Activated T-cell treated with anti-CD3 and anti-CD28 coated beads for 24 hours (primary cell): ENCODE measurements around the gene FILIP1L.

Experiments used
- DNase-seq: peaks from one replicate; pipeline ENCODE4 v3.0.0-alpha.2; 2020; ENCODE audit warnings: low read depth

Gene FILIP1L

GRCh38 chr3:99885851-99886250, 228.4 kb downstream of the FILIP1L start:
- no peak for DNase-seq

GRCh38 chr3:99885085-99885484, 229.2 kb downstream of the FILIP1L start:
- DNase-seq, result no peak

- no peak for DNase-seq
Observed at GRCh38 chr3:99884484-99884883, 229.8 kb downstream of the FILIP1L start.

DNA sequence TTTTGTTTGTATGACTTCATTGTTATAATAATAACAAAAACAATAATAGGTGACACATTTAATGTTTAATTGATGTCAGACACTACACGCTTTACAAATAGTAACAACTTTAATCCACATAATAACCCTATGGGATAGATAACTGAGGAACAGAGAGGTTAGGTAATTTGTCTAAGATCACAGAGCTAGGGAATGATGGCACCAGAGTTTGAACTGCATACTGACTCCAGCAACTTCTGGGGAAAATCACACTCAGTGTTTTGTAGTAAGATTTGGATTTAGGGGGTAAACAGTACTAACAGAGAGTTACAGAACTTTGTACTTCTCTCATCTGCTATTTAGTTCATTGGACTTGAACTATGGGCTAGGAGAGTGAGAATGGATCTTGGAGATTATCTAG, 230.6 kb downstream of the FILIP1L start:
- no peak for DNase-seq

- DNase-seq, result no peak
Observed at GRCh38 chr3:99883138-99883461, 231.2 kb downstream of the FILIP1L start.

DNA sequence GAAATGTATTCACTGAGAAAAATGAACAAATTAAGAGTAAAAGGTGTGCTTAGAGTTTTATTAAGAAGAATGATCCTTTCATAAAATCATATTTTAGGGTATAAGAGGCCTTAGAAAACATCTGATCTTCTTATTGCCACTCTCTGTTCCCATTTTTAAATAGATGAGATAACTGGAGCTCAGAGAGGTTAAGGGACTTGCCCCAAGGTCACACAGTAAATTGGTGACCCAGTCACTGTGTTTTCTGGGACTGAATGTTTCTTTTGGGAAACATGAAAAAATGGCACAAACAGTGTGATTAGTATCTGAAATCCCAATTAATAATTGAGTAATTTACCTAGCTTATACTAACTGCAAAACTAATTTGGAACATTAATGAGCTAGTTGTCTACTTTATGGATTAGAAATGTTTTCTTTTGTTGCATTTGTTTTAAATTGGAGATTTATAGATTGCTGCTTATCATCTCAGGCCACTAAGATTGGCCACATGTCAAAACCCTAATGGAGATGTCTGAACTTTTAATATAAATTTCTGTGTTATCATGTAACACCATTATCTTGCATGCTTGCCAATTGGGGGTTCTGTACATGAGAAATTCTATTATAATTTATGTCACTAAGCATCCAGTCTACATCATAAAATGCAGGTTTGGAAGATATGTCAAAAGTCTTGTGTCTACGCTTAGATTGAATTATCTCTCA, 231.7 kb downstream of the FILIP1L start:
- DNase-seq, result no peak

- no peak for DNase-seq
Observed at GRCh38 chr3:99881121-99881524, 233.2 kb downstream of the FILIP1L start.

DNA sequence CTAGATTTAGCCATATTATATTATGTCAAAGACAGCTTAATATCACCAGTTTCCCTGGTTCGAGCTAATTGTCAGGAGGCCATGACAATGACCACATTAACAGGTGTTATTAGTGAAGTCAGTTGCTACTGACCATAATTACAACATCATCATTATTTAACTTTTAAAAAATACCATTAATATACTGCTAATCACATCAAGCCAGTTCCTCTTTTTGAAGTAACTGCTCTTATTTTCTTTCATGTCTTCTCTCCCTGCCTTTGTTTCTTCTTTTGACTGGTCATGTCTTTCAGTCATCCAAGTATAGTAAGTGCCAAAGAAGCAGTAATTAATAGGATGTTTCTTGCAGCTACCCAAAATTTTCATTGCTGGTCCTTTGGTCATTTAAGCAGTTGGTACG, 235.0 kb downstream of the FILIP1L start:
- no peak for DNase-seq

GRCh38 chr3:99878005-99878404, 236.3 kb downstream of the FILIP1L start:
- DNase-seq, result no peak

DNA sequence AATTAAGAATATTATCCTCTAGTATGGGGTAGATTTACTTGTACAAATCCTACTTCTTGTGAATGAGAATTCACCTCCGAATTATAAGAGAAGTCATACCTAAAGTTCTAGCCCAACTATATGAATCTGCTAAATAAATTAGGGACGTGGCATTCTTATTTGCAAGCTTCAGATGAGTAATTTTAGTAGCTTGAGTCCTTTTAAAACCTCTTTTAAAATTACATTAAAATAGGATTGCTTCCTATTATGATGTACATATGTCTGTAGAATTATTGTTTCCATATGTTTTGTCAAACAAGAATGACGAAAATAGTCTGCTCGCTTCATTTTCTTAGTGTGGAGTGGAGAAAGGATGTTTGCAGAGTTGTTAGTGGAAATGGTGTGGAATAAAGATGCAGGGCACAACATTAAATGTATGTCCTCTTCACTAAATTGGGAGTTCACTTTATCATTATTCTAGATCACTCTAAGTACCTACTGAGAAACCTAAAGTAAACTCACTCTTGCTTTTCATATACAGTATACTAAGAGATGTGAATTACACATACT, 237.2 kb downstream of the FILIP1L start:
- no peak for DNase-seq

DNA sequence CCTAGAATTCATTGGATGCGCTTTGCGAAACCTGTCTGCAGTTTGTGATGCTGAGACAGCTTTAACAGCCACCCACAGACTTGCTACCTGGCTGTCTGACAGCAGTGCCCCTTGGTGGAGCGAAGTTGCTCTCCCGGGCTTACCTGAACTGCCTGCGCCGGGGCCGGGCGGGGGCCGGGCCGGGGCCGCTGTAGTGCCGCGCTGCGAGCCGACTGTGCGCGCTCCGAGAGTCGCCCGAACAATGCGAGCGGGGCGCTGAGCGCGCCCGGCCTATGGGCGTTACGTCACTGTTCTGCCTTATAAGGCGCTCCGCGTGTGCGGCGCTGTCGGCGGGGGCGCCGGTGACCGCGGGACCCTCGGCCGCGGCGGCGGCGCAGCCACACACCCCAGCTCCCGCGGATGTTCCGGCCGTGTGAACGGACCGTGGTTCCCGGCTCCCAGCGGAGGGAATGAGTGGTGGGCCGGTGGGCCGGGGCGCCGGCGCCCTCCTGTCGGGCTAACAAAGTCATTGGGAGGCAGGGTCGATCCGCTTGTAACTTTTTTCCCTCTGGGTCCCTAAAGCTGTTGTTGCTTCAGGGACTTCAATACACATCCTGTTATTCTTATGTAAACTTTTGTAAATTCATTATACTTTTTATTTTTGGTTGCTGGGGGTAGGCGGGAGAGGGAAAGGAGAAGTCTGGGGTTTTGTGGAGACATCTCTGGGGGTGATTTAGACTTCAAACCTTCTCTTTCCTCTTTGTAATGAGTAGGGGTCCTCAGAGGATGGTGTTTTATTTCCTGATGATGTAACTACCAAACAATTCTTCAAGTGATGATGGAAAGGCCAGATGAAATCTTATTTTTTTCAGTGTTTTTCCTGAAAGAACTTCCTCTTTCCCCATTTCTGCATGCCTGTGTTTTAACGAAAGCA, 238.1 kb downstream of the FILIP1L start:
- DNase-seq, result peak; percentile 43

- no peak for DNase-seq
Observed at GRCh38 chr3:99875581-99875928, 238.7 kb downstream of the FILIP1L start.

DNA sequence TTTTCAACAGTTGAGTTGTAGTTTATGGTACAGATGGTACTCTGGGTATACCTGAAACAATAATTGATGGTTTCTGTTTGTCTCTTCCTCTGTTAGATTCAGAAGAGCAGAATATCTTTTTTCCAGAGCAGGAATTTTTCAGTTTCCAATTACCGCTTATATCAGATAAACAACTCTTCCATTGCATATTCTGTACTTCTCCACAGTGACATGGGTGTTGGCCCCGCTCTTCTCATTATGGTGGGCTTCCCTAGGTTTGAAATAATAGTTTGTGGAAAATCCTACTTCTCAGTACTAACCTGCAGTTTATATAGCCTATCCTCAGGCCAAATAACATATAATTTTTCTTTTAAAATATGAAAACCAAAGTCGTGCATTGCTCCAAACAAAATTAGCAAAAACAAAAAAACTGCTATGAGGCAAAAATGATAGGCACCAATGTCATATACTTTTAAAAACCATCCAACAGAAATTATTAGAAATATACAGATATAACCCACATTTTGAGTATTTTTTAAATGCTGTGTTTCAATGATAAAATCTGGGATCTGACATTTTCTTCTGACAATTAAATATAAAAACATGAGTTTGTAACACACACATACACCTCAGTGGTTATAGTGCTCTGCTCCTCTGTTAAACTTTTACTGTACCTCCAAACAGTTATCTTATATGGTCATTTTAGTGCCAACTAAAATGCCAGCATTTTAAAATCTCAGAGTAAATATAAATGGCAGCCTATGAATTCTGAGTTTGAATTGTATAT, 239.9 kb downstream of the FILIP1L start:
- no peak for DNase-seq

- no peak for DNase-seq
Observed at GRCh38 chr3:99873269-99874102, 240.8 kb downstream of the FILIP1L start.

GRCh38 chr3:99872923-99873254, 241.4 kb downstream of the FILIP1L start:
- no peak for DNase-seq

DNA sequence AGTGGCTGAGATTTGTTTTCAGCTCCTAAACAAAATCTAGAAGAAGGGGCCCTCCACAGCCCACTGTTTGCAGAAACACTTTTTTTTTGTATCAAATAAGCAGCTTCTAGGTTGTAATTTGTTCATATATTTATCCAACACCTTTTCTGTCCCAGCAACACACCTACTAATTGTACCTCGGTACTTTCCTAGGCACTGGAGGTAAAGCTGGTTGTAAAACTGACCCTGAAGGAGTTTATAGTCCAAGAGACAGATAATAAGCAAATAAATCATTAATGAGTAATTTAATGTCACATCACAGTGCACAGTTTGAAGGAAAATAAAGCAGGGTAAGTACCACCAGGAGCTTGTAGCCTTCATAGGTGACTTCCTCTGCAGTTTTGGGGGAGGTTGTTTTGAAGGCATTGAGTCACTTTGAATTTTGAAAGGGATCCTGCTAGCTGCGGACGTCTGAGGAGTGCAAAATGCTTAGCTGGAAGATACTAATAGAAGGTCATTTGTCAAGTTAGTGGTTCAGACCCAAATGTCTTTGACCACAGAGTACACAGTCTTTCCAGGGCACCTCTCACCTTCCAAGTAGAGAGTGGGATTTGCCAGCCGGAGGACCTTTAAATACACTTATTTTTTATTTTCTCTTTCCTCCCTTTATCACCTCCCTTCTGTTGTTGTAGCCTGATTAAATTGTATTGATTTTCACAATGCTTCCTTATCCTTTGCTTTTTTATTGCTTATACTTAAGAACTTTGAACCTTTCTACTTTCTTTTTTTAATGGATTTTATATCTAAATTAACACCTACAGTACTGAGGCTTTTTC, 242.9 kb downstream of the FILIP1L start:
- no peak for DNase-seq

DNA sequence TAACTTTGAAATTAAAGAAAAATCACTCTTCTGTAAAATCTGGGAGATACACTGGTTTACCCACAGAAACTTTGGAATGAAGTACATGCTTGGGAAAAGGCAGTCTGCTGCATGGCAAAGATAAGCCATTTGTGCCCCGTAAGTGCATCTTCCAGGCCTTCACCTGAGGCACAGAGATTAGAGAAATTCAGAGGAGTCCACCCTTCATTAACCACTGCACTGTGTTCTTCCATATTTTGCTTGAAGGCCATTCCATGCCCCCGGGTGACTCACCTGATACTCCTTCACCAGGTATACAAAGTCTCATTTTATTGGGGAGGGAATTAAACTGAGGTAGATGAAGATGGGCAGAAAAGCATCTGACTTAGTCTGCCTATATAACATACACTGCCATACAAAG, 243.6 kb downstream of the FILIP1L start:
- no peak for DNase-seq

- DNase-seq, result no peak
Observed at GRCh38 chr3:99869621-99870020, 244.7 kb downstream of the FILIP1L start.

DNA sequence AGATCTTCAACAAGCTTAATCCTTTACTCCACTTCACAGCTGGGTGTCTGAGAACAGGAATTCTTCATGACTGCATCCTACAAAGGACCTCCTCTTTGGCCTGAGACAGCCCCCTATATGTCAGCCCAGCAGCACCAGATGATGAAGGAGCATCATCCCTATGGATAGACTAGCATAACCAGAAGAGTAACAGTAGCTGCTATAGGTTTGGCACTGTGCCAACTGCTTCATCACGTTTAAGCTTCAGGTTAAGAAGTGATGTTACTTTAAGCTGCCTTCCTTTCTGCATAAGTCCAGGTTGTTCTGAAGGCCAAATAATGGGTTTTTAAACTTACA, 246.0 kb downstream of the FILIP1L start:
- no peak for DNase-seq

- DNase-seq, result no peak
Observed at GRCh38 chr3:99867594-99868310, 246.5 kb downstream of the FILIP1L start.
